ENCODE measurements around the gene TIPRL. TPM values are rescaled to one million over a fixed set of nuclear protein-coding genes. Genes with fewer than 3 reads are reported as not detected.

Gene TIPRL
- total RNA-seq, 4 donors from 2014 or later: 19.3 to 25.7 (median 21.7) TPM

GRCh38 chr1:168210312-168210711, 31.6 kb downstream of the TIPRL start:
- intact Hi-C loops (cut with DNase I): no loop called here
- Histone ChIP-seq H3K27me3 (no peaks in the 10 kb centered on the region), H3K36me3 (no peaks in the 10 kb centered on the region), H3K4me1 (no peaks in the 10 kb centered on the region), H3K4me3 (replicated peaks in 1 of 3) (no peak overlapping the region), H3K27ac (no peak overlapping the region), H3K9me3 (no peaks in the 10 kb centered on the region)
- no peak for DNase-seq
- TF ChIP-seq POLR2A (IDR thresholded peaks at IDR 0.05) (no peak), CTCF (IDR thresholded peaks at IDR 0.05) (no peak)
- WGBS, 2 donors: 88 to 90% methylated on average over 3 of the region's 3 CpGs

- no peaks in the 10 kb centered on the region for H3K27me3 ChIP-seq
- no peak overlapping the region for H3K4me3 ChIP-seq (replicated peaks in 1 of 3)
- no peak for TF ChIP-seq CTCF (IDR thresholded peaks at IDR 0.05)
- no peak for TF ChIP-seq POLR2A (IDR thresholded peaks at IDR 0.05)
- H3K4me1 ChIP-seq: no peaks in the 10 kb centered on the region
- DNase-seq: no peak
- no peaks in the 10 kb centered on the region for H3K36me3 ChIP-seq
- H3K9me3 ChIP-seq: no peaks in the 10 kb centered on the region
- no peak overlapping the region for H3K27ac ChIP-seq
- intact Hi-C loops (cut with DNase I): no loop called here
- 96 to 100% methylated on average over 2 of the region's 2 CpGs for WGBS, 2 donors
These were observed 34.6 kb downstream of the TIPRL start for GRCh38 chr1:168213349-168213748.

DNA sequence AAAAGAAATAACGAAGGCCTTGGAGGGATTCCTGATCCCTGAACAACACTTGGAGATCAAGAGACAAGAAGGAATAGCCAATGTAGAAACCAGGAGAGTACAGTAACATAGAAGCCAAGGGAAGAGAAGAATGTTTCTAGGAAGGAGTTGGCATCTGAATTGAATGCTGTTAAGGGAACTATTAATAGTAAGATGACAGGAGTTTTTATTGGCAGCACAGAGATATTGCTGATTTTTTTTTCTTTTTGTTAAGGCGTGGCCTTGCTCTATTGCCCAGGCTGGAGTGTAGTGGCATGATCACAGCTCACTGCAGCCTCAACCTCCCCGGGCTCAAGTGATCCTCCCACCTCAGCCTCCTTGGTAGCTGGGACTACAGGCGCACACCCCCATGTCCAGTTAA, 37.4 kb downstream of the TIPRL start:
- H3K4me3 ChIP-seq (replicated peaks in 1 of 3): no peak overlapping the region
- H3K4me1 ChIP-seq: no peaks in the 10 kb centered on the region
- intact Hi-C loops (cut with DNase I): no loop called here
- no peaks in the 10 kb centered on the region for H3K36me3 ChIP-seq
- TF ChIP-seq POLR2A (IDR thresholded peaks at IDR 0.05) (no peak), CTCF (IDR thresholded peaks at IDR 0.05) (no peak)
- H3K9me3 ChIP-seq: no peaks in the 10 kb centered on the region
- H3K27me3 ChIP-seq: no peaks in the 10 kb centered on the region
- DNase-seq: no peak
- no peak overlapping the region for H3K27ac ChIP-seq
- 91 to 93% methylated on average over 4 of the region's 4 CpGs for WGBS, 2 donors

DNA sequence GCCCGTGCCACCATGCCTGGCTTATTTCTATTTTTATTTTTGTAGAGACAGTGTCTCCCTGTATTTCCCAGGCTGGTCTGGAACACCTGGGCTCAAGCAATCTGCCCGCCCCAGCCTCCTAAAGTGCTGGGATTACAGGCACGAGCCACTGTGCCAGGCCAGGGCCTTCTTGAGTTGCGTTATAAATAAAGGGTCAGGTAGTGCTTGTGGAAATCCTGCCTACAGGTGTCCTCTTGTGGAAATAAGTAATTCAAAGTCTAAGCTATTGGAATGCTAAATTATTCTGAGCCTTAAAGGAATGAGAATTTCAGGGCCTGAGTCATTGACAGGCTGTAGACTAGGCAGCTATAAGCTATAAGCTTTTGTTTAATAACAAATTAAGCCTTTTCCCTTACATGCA, 38.9 kb downstream of the TIPRL start:
- H3K4me3 ChIP-seq (replicated peaks in 1 of 3): no peak overlapping the region
- intact Hi-C loops (cut with DNase I): no loop called here
- H3K9me3 ChIP-seq: no peaks in the 10 kb centered on the region
- 86 to 94% methylated on average over 4 of the region's 4 CpGs for WGBS, 2 donors
- no peaks in the 10 kb centered on the region for H3K36me3 ChIP-seq
- no peak for TF ChIP-seq CTCF (IDR thresholded peaks at IDR 0.05)
- TF ChIP-seq POLR2A (IDR thresholded peaks at IDR 0.05): no peak
- H3K27me3 ChIP-seq: no peaks in the 10 kb centered on the region
- no peaks in the 10 kb centered on the region for H3K4me1 ChIP-seq
- no peak for DNase-seq
- H3K27ac ChIP-seq: no peak overlapping the region

DNA sequence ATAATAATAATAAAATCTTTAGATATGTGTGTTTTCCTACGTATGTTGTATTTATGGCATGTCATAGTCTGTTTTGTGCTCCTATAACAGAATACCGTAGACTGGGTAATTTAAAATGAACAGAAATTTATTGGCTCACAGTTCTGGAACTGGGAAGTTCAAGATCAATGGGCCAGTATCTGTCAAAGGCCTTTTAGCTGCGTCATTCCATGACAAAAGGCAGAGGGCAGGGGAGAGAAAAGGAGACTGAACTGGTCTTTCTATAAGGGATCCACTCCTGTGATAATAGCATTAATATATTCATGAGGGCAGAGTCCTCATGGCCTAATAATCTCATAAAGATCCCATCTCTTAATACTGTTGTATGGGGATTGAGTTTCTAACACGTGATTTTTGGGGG, 39.9 kb downstream of the TIPRL start:
- H3K27ac ChIP-seq: no peak overlapping the region
- intact Hi-C loops (cut with DNase I): no loop called here
- TF ChIP-seq CTCF (IDR thresholded peaks at IDR 0.05) (no peak), POLR2A (IDR thresholded peaks at IDR 0.05) (no peak)
- 88 to 93% methylated on average over 4 of the region's 4 CpGs for WGBS, 2 donors
- H3K27me3 ChIP-seq: no peaks in the 10 kb centered on the region
- no peaks in the 10 kb centered on the region for H3K9me3 ChIP-seq
- H3K4me3 ChIP-seq (replicated peaks in 1 of 3): no peak overlapping the region
- no peak for DNase-seq
- no peaks in the 10 kb centered on the region for H3K4me1 ChIP-seq
- no peaks in the 10 kb centered on the region for H3K36me3 ChIP-seq

All from thyroid gland (tissue), 4 donors.